ENCODE results near the gene DSTYK.

DSTYK gene

GRCh38 chr1:205211169-205211838 lies at the start of gene DSTYK:
TSS of gene DSTYK (minus strand) at chr1:205211702. CDS start at chr1:205211535, 167 bp downstream.
- DNase-seq (ENCODE audit: low spot score), result peak; percentile 90

GRCh38 chr1:205259998-205260397 lies 48.5 kb upstream of the DSTYK start:
- DNase-seq (ENCODE audit: low spot score), result no peak

- no peak for DNase-seq (ENCODE audit: low spot score)
Observed at GRCh38 chr1:205259324-205259832, 47.9 kb upstream of the DSTYK start.

GRCh38 chr1:205258719-205259118 lies 47.2 kb upstream of the DSTYK start:
- DNase-seq (ENCODE audit: low spot score), result no peak

- peak; percentile 13 for DNase-seq (ENCODE audit: low spot score)
Observed at GRCh38 chr1:205258261-205258691, 46.8 kb upstream of the DSTYK start.

- DNase-seq (ENCODE audit: low spot score), result no peak
Observed at GRCh38 chr1:205257735-205258134, 46.2 kb upstream of the DSTYK start.

GRCh38 chr1:205256951-205257625 lies 45.6 kb upstream of the DSTYK start:
- no peak for DNase-seq (ENCODE audit: low spot score)

GRCh38 chr1:205255941-205256780 lies 44.7 kb upstream of the DSTYK start:
- peak; percentile 78 for DNase-seq (ENCODE audit: low spot score)

- DNase-seq (ENCODE audit: low spot score), result no peak
Observed at GRCh38 chr1:205251576-205251975, 40.1 kb upstream of the DSTYK start.

GRCh38 chr1:205250699-205251098 lies 39.2 kb upstream of the DSTYK start:
- DNase-seq (ENCODE audit: low spot score), result no peak

- no peak for DNase-seq (ENCODE audit: low spot score)
Observed at GRCh38 chr1:205249651-205250050, 38.1 kb upstream of the DSTYK start.

- no peak for DNase-seq (ENCODE audit: low spot score)
Observed at GRCh38 chr1:205248793-205249601, 37.5 kb upstream of the DSTYK start.

- no peak for DNase-seq (ENCODE audit: low spot score)
Observed at GRCh38 chr1:205247130-205247921, 35.8 kb upstream of the DSTYK start.

GRCh38 chr1:205246351-205247119 lies 35.0 kb upstream of the DSTYK start:
- no peak for DNase-seq (ENCODE audit: low spot score)

- DNase-seq (ENCODE audit: low spot score), result no peak
Observed at GRCh38 chr1:205245096-205245495, 33.6 kb upstream of the DSTYK start.

GRCh38 chr1:205244384-205244783 lies 32.9 kb upstream of the DSTYK start:
- DNase-seq (ENCODE audit: low spot score), result no peak

- DNase-seq (ENCODE audit: low spot score), result no peak
Observed at GRCh38 chr1:205243350-205244191, 32.1 kb upstream of the DSTYK start.

GRCh38 chr1:205241366-205242030 lies 30.0 kb upstream of the DSTYK start:
- no peak for DNase-seq (ENCODE audit: low spot score)

- DNase-seq (ENCODE audit: low spot score), result no peak
Observed at GRCh38 chr1:205240569-205240968, 29.1 kb upstream of the DSTYK start.
